T-helper 1 cell (primary cell): ENCODE data around the gene PAQR4.
"Not testable (repeated sequence)": the region's sequence is repeated elsewhere in the genome, so short reads cannot be mapped to it uniquely, and the experiment has no call there.

ENCODE experiments used
- DNase-seq, 5 donors: peaks; one replicate each; pipeline ENCODE4 v3.0.0-alpha.2; 2012 to 2020
- total RNA-seq, 4 donors: gene quantifications; one replicate each; lab custom pipeline; 2026; lab: John Stamatoyannopoulos, UW

PAQR4 gene
- total RNA-seq = 0.30 to 3.2 (median 1.9) reads per million in 4 donors

GRCh38 chr16:2968738-2969544 lies at the start of gene PAQR4:
PAQR4 (plus strand) TSS chr16:2969348; CDS start chr16:2969675, 327 bp downstream.
- DNase-seq = peak; percentile 60 to 90 (median 65)

GRCh38 chr16:2919511-2920255 lies 49.5 kb upstream of the PAQR4 start:
- peak in 4 of 5 donors; percentile 30 to 57 (median 46) for DNase-seq

DNA sequence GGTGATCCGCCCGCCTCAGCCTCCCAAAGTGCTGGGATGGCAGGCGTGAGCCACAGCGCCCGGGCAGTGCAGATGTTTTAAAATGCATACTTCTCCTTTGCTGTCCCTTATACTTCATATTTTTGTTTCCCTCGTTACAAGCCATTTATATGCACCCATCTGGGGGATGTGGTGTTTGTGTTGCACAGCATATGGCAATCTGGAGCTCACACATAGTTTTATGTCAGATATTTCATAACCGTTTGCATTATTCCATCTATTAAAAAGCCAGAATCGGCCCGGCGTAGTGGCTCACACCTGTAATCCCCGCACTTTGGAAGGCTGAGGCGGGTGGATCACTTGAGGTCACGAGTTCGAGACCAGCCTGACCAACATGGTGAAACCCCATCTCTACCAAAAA lies 45.7 kb upstream of the PAQR4 start:
- no peak for DNase-seq

DNA sequence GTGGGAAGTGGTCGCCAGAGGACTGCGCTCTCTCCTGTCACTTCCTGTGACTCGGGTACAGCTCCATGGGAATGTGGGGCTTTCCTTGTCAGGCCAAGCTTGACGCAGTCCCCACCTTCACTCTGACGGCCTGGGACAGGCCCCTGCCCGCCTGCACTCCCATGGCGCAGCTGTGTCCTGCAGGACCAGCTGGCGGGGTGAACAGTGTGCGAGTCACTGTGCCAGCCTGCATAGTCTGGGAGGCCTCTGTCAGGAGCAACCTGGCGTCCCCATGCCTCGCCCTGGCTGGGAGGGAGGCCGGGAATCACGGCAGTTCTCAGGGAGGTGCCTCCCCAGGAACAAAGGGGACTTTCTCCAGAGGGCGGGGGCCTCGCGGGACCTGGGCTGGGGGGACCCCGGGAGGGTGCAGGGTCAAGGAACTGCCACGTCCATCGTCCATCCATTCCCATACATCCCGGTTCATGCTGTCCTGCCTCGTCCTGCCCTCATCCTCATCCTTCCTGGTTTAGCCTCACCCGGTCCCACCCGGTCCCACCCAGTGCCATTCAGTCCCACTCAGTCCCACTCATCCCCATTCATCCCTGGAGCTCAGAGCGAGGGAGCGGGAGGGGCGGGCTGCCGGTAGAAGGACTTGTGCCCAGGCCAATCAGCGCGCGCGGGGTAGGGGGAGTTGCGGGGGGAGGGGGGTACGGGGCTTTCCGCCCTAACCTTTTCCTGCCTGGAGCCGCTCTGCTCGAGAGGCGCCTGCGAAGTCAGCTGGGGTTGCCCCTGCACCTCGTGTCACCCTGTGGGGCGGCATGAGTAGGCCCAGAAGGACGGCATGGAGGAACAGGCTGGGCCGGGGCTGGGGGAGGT lies 44.0 kb upstream of the PAQR4 start:
- DNase-seq = no peak

GRCh38 chr16:2925951-2926649 lies 43.0 kb upstream of the PAQR4 start:
- no peak for DNase-seq

GRCh38 chr16:2926650-2926999 lies 42.5 kb upstream of the PAQR4 start:
- no peak for DNase-seq

DNA sequence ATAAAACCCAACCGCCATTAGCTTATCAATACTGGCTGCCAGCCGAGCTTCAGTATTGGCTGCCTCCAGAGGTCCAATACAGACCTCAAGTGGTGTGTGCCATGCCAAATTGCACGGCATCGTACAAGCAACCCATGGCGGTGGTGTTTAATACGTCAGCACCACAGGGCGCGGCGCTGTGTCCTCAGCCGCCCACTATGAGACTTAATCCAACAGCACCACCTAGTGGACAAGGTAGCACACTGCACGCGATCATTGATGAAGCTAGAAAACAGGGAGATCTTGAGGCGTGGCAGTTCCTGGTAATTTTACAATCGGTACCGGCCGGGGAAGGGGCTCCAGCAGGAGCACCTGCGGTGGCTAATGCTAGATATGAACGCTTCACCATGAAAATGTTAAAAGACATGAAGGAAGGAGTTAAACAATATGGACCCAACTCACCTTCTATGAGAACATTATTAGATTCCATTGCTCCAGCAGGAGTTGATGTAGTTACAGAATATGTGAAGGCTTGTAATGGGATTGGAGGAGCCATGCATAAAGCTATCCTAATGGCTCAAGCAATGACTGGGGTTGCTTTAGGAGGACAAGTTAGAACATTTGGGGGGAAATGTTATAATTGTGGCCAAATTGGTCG lies 42.0 kb upstream of the PAQR4 start:
- peak; percentile 69 to 88 (median 83) for DNase-seq

DNA sequence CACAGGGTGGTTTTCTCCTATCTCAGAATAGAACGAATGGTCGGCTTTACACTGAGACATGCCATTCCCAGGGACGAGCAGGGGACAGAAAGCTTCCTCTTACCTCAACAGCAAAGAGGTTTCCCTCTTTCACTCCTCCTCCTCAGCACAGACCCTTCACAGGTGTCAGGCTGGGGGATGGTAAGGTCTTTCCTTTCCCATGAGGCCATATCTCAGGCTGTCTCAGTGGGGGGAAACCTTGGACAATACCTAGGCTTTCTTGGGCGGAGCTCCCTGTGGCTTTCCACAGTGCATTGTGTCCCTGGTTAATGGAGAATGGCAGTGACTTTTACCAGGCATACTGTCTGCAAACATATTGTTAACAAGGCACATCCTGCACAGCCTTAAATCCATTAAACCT lies 41.0 kb upstream of the PAQR4 start:
- DNase-seq = not testable (repeated sequence)

- DNase-seq = no peak
Measured at GRCh38 chr16:2928796-2929195, 40.4 kb upstream of the PAQR4 start.

DNA sequence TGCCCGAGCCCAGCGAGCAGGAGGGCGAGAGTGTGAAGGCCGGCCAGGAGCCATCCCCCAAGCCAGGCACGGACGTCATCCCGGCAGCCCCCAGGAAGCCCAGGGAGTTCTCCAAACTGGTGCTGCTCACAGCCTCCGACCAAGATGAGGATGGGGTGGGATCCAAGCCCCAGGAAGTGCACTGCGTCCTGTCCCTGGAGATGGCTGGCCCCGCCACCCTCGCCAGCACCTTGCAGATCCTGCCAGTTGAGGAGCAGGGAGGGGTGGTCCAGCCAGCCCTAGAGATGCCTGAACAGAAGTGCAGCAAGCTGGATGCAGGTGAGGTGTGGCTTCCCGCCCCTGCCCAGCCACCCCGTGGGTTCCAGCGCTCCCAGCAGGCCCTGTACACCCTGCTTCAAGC lies 39.5 kb upstream of the PAQR4 start:
- no peak for DNase-seq

- DNase-seq = no peak
Measured at GRCh38 chr16:2930236-2930635, 38.9 kb upstream of the PAQR4 start.

GRCh38 chr16:2931231-2931914 lies 37.8 kb upstream of the PAQR4 start:
- not testable (repeated sequence) for DNase-seq

DNA sequence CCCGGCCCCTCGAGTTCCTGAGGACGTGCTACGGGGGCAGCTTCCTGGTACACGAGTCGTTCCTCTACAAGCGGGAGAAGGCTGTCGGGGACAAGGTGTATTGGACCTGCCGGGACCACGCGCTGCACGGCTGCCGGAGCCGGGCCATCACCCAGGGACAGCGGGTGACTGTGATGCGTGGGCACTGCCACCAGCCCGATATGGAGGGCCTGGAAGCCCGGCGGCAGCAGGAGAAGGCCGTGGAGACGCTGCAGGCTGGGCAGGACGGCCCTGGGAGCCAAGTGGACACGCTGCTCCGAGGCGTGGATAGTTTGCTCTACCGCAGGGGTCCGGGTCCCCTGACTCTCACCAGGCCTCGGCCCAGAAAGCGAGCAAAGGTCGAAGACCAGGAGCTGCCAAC lies 36.0 kb upstream of the PAQR4 start:
- no peak for DNase-seq

DNA sequence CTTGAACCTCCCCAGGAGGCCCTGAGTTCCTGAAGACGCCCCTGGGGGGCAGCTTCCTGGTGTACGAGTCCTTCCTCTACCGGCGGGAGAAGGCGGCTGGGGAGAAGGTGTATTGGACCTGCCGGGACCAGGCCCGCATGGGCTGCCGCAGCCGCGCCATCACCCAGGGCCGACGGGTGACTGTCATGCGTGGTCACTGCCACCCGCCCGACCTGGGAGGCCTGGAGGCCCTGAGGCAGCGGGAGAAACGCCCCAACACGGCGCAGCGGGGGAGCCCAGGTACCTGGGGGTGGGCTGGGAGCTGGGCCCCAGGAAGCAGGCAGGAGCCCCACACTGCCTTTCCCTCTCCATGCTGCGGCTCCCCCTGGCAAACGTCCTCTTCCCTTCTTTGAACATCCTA lies 35.4 kb upstream of the PAQR4 start:
- no peak for DNase-seq

- DNase-seq = no peak
Measured at GRCh38 chr16:2934450-2934849, 34.7 kb upstream of the PAQR4 start.

- no peak for DNase-seq
Measured at GRCh38 chr16:2936436-2937011, 32.6 kb upstream of the PAQR4 start.

GRCh38 chr16:2937170-2937569 lies 32.0 kb upstream of the PAQR4 start:
- DNase-seq = no peak

DNA sequence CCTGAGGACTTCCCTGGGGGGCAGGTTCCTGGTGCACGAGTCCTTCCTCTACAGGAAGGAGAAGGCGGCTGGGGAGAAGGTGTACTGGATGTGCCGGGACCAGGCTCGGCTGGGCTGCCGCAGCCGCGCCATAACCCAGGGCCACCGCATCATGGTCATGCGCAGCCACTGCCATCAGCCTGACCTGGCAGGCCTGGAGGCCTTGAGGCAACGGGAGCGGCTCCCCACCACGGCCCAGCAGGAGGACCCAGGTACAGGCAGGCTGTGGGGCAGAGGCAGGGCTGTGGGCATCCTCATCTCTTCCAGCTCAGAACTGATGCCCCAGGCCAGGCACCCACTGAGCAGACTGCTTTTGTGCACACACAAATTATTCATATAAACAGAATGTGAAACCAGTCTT lies 30.9 kb upstream of the PAQR4 start:
- no peak for DNase-seq

DNA sequence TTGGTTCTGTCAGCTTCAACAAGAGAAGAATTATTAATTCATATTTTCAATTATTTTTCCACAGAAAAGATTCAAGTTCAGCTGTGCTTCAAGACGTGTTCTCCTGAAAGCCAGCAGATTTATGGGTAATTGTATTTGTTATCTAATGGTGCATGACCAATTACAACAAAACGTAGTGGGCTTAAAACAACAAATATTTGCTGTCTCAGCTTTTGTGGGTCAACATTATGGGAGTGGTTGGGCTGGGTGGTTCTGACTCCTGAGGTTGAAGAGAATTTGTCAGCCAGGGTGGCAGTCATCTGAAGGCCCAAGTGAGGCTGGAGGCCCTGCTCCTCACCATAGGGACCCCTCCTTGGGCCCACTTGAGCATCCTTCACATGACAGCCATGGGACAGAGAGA lies 29.2 kb upstream of the PAQR4 start:
- no peak for DNase-seq

DNA sequence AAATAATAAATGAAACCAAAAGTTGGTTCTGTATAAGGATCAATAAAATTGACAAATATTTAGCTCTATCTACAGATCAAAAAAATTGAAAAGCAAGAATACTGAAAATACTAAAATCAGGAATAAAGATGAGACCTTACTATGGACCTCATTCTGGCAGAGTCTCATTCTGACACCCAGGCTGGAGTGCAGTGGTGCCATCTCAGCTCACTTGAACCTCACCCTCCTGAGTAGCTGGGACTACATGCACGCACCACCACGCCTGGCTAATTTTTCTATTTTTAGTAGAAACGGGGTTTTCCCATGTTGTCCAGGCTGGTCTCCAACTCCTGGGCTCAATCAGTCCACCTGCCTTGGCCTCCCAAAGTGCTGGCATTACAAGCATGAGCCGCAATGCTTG lies 27.1 kb upstream of the PAQR4 start:
- DNase-seq = no peak

GRCh38 chr16:2943716-2944115 lies 25.4 kb upstream of the PAQR4 start:
- DNase-seq = not testable (repeated sequence)
